ENCODE data around the gene EHBP1.

The EHBP1 gene

DNA sequence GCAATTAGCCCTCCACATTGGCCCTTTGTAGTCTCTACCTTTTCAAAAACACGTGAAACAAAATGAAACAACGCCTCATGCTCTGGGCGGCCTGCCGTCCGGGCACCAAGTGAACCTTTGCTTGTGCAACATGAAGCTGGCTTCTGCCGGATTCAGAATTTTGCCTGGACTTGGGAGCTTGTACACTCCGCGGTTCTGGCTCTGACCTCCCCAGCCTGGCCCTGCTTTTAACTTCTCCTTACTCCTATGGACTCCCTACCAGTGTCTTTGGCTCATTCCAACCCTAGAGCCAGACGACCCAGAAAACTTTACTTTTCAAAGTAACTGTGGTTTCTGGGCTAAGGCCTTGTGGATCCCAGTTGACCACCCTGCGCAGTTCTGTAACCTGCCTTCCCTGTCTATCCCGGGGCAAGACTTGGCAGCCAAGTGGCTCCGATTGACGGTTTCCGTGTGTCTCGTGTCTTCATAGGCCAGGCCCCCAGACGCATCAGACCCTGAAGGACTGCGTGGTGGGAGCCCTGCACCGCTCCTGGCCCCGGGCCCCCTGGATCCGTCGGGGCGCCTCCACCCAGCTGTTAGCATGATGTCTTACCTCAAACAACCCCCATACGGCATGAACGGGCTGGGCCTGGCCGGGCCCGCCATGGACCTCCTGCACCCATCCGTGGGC is 347.0 kb downstream of the EHBP1 start:
- no peak for DNase-seq (ENCODE audit: low read depth)

DNA sequence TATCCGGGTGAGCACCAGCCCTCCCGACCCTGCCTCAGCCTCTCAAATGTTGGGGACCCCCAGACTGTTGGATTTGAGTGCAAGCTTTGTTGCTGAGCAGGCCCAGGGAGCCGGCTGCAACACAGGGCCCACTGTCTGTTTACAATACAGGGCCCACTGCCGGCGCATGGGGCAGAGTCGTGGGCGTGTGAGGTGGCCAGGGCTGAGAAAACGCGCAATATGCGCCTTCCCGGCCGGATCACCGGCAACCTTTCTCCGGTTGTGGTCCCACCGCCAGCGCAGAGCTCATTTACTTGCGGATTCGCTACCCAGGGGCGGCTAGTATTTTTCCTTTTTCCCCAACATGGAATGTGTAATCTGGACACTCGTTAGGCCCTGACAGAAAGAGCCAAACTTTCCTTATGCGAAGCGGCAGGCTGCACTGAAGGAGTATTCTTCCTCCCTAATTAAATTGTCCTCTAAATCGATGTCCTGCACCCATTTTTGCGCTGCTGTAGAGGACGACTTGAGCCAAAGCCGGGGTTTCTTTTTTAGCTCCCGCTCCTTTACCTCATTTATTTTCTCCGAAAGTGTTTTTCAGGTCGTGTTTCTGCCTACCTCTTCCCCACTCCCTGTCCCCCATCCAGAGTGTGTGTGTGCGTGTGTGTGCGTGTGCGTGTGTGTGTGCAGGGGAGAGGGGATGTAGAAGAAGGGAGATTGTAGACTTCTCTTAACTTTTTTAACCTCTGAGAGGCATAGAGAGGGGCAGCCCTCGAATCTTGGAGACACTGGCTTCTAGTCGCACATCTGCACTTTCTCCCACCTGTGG is 347.8 kb downstream of the EHBP1 start:
- no peak for DNase-seq (ENCODE audit: low read depth)

DNA sequence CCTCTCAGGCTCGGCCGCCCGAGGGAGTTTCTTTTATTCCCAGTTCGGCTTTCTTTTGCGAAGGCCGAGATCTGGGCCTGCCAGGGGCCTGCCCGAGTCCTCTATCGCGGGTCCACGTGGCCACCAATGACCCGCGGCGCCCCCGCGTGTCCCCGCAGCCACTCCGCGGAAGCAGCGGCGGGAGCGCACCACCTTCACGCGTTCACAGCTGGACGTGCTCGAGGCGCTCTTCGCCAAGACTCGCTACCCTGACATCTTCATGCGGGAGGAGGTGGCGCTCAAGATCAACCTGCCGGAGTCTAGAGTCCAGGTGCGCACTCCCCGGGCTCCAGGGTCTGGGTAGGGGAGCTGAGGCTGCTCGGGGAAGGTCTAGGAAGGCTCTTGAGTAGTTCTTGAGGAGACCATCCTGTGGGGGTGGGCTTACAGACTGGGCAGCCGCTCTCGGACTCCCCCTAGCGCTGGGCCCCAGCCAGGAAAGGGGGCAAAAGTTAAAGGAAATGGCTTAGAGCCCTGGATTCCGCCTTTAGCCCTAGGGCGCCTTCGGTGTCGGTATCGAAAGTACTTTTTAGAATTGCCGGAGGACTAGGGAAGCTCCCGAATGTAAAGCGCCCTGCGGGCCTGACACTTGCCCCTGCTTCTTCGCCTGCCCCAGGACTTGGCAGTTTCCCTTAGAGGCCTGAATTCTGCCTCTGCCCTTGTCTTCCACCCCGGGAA is 348.5 kb downstream of the EHBP1 start:
- DNase-seq (ENCODE audit: low read depth): no peak

DNA sequence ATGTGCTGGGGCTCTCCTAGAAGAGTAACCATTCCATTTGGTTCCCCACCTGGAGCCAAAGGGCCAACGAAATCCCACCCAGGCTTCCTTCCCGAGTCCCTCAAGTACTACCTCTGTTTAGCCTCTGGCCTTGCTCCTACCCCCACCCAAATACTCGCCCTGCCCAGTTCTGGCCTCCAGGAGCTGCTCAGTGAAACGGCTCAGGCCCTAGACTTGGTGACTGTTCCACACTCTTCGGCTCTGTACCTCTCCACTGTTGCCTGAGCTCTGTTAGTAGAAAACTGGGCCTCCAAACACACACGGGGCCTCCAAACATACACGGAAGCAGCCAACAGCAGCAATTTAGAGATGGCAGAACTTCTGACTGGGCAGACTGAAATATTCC is 349.3 kb downstream of the EHBP1 start:
- DNase-seq (ENCODE audit: low read depth): no peak

DNA sequence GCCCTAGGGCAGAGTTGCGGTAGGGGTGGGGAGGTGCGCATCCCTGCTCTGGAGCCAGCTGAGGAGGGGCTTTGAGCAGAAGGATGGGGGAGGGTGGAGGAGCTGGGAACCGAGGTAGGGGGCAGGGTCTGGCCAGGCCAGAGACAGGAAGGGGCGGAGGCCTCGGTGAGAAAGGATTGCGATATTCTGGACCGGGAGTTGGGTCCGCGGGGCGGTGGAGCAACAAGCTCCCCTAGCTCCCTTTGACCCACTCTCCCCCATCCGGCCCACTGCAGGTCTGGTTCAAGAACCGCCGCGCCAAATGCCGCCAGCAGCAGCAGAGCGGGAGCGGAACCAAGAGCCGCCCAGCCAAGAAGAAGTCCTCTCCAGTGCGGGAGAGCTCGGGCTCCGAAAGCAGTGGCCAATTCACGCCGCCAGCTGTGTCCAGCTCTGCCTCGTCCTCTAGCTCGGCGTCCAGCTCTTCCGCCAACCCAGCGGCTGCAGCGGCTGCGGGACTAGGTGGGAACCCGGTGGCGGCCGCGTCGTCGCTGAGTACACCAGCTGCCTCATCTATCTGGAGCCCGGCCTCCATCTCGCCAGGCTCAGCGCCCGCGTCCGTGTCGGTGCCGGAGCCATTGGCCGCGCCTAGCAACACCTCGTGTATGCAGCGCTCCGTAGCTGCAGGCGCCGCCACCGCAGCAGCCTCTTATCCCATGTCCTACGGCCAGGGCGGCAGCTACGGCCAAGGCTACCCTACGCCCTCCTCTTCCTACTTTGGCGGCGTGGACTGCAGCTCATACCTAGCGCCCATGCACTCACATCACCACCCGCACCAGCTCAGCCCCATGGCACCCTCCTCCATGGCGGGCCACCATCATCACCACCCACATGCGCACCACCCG is 350.0 kb downstream of the EHBP1 start:
- no peak for DNase-seq (ENCODE audit: low read depth)

DNA sequence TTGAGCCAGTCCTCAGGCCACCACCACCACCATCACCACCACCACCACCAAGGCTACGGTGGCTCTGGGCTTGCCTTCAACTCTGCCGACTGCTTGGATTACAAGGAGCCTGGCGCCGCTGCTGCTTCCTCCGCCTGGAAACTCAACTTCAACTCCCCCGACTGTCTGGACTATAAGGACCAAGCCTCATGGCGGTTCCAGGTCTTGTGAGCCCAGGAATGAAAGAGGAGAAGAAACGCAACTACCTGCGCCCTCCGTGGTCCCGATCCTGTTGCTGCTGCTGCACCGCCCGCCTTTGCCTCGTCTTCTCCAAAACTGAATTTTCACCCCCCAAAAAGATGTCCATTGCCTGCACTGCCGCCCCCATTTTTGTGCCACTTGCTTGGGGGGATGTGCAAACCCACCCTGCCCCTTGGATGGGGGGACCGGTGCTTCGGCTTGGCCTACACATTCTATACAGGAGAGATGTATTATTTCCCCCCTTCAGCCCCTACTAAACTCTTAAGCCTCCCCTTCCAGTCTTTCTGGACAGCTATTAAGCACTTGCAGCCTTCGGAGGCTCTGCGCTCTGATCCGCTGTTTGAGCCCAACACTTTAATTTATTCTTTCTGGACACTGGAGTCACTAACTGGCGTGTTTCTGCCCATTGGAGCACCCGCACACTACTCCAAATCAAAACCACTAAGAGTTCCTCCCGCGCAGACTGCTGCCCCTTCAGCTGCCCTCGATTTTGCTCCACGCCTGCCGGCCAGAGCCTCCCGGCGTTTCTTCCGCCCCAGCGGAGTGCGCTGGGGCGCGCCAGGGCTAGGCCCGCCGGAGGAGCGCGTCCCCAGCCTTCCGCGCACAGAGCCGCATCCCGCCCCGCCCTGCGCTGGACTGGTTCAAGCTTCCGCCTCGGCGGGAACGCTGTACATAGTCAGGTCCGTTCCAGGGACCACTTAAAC is 350.9 kb downstream of the EHBP1 start:
- no peak for DNase-seq (ENCODE audit: low read depth)

DNA sequence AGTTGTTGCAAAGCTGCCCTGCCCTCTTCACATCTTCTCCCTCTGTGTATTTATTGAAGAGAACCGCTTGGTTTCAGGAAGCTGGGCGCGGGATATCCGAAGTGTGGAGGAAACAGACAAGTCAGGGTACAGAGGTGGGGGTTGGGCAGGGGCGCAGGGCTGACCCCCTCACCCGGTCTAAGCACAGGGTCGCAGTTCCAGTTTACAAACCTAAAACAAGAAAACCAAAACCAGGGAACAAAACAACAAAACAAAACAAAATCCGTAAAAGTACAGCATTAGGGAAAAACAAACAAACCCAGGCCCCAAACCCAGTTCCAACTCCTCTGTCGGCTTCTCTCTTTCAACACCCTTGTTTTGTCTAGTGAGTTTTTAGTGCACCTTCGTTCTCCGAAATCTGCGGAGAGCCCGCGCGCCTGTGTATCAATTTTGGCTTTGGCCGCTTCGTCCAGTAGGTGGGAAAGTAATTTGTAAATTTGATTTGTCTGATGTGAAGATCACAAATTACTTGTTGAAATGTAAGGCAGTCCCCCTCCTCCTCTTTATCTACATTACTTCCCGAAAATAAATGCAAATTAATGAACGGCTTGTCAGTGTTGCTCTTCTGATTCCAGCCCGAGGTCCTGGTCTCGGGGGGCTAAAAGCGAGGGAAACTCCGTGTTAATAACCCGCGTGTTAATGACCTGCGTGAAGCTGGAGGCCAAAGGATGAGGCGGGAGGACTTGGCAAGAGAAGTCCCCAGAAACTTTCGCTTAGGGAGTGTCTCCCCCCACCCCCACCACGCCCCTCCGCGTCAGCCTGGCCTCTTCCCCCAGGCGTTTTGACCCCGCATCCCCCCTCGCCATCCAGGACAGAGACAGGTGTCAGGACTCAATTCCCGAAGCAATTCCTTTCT is 352.0 kb downstream of the EHBP1 start:
- DNase-seq (ENCODE audit: low read depth): no peak

DNA sequence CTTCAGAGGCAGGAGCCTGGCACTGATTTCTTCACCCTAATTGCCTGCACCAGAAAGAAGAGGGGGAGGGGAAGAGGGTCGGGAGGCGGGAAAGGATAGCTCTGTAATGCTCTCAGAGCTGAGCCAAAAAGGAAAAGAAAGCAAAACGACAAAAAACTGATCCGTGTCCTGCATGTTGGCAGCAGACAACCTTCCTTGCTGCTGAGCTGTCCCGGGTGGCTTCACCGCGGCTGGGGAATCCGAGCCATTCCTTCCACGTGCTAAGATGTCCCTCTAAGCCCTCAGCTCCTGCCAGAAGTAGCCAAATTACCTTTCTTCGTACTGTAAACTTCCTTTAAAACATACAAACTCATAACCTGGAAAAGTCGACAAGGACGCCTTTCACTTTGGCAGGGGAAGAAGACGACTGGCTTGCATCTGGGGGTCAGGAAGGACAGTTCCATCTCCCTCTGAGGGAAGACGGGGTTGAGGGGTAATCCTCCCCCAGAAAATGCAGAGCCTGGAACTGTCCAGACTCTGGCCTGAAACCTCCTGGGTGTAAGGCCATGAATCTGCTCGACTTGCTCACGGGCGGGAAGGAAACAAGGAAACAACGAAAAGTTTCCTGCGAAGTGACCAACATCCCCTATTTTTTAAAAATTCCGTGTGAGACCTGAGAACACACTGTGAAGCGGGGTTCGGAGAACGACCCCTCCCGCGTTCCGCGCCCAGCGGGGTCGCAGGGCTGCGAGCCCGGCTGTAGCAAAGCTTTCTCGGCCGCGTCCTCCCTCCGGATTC is 352.8 kb downstream of the EHBP1 start:
- DNase-seq (ENCODE audit: low read depth): no peak

DNA sequence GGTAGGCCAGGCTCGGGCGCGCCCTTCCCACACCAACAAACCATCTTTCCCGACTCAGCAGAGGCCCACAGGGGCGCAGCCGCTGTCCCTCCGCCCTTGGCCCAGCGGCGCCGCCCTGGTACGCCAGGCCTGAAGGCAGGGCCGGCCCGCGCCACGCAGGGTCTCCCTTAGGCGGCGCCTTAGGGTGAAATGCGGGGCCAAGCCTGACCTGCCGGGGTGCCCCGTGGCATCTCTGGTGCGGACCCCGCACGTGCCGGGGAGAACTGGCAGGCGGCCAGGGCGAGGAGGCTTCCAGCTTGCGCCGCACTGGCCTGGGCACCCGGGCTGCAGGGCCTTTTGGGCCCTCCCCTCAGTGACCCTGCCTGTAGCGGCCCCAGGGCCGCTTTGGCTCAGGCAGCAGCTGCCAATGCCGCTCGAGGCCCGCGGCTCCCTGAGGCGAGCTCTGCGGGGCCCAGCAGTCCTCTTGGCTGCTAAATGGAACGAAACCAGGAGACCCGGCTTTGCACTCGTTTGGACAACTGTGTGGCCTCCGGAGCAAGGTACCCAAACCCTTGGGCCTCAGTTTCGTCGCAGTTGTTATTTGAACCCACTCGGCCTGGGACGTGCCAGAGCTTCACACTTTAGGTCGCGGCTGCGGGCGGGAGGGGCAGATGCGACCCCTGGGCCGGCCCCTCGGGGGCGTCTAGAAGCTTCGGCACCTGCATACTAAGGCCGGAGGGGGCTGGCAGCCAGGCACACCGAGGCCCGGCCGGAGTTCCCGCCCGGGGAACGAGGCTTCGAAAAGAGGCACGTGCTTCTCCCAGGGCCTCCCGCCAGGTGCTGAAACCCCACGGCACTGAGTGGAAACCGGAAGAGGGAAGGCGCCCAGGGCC is 353.6 kb downstream of the EHBP1 start:
- no peak for DNase-seq (ENCODE audit: low read depth)

DNA sequence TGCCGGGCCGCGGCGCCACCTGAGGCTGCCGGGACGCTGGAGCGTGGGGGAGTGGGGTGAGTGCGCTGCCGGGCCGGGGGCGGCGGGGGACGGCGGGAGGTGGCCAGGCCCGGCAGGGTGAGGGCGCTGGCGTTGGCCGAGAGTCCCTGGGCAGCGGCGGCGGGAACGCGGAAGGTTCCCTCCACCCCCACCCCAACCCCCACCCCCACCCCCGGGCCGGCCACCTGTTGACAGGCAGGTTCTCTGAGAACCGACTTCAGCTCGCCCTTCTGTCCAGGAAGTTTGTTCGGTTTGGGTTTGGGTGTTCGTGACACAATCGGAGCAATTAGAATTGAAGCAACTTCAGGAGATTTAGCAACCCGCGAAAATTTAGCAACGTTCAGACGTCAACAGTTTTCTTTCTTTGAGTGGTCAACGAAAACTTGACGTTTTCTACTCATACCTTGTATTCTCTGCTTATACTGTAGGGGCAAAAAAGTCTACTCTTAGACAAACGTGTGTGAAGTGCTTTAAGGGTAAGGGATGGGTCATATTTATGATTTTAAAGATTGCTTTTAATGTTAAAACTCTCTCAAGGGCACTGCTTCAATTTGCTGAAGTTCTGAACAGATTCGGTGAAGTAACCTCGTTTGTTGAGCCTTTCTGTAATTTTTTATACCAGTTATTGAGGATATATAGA is 354.4 kb downstream of the EHBP1 start:
- DNase-seq (ENCODE audit: low read depth): no peak

DNA sequence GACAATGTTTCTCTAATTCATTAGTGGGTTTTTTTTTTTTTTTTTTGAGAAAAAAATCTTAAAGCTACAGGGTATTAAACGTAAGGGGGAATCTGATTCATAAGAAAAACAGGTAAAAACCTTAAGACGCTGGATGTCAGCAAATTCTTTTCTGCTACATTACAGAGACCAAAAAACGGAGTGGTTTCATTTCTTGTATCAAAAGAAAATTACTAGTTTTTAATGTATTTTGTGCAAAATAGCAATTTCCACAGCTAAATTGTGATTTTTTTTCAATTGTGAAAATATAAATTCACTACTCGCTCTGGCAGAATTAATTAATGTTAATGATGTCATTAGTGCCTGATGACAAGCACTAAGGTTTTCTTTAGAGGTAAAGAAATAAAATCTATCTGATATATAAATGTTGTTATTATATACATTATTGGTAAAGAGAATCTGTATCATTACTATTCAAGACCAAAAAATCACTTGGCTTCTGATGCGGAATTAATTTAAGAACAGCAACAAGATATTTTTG is 355.0 kb downstream of the EHBP1 start:
- DNase-seq (ENCODE audit: low read depth): no peak

DNA sequence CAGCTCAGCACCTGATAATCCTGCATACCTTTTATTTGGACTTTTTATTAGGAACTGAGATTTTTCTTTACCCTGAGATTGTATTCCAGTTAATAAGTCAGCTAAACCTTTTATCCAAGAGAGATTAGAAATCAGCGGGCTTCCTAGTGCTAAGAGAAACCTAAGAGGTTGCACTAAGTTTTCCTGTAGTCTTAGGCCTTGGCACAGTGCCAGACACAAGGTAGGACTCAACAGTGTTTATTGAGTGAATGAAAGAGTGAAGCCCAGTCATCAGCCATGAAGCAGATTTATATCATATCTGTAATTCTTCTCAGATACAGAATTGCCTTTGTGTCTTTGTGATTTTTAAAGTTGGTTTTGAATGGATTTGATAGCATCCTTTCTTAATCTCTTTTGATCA is 358.7 kb downstream of the EHBP1 start:
- DNase-seq (ENCODE audit: low read depth): no peak

DNA sequence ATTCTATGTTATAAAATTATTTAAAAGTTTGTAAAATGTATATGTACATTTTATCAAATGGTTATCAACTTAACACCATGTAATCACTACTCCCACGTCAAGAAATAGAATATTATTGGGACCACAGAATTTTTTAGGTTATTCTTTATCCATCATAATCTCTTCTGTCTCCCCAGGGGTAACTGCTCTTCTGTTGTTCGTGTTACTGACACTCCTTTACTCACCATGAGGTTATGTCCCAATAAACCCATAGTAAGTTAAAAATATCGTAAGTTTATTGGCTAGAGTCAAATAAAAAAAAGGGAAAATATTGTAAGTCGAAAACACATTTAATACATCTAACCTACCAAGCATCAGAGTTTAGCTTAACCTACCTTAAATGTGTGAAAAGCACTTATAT is 359.1 kb downstream of the EHBP1 start:
- no peak for DNase-seq (ENCODE audit: low read depth)

DNA sequence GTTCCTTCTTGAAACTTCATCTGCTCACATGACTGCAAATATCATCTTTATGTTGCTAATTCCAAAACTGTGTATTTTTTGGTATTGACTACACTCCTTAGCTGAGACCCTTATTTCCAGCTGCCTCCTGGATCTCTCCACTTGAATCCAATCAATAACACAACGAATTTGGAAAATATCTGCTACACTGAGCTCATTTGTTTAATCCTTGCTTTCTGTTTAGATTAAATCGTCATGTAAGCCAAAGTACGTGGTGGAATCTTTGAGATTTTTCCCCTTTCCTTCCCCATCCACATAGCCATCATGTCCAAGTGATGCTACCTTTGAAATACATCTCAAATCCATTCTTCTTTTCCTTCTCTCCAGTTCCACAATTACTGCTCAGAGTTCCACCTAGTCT is 360.8 kb downstream of the EHBP1 start:
- DNase-seq (ENCODE audit: low read depth): no peak

DNA sequence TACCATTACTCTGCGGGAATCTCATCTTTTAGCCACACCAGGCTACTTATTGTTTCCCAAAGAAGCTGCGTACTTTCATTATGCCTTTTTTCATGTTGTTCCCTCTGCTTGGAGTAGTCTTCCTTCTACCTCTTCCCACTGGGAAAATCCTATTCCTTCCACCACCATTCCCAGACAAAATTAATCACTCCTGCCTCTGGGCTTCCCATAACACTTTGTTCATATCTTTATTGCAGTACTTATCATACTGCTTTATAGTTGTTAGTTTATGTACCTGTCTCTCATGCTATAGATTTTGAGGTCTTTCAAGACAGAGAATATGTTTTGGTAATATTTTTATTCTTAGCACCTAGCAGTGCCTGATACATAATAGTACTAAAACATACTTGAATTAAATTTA is 361.3 kb downstream of the EHBP1 start:
- DNase-seq (ENCODE audit: low read depth): no peak

DNA sequence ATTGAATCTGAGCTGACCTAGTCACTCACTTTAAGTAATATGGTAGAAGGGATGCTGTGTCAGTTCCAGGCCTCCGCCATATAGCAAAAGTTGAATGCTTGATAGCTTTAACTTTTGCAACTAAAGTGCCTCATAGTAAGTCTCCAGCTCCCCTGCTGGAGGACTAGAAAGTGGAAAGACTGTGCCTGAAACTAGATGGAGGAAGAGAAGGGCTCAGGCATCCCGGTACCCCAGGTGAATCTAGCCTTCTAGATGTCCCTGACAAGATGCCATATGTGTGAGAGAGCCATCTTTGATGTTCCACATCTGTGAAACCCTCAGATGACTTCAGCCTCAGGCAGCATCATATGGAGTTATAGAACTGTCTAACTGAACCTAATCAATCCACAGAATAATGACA is 366.2 kb downstream of the EHBP1 start:
- DNase-seq (ENCODE audit: low read depth): no peak

DNA sequence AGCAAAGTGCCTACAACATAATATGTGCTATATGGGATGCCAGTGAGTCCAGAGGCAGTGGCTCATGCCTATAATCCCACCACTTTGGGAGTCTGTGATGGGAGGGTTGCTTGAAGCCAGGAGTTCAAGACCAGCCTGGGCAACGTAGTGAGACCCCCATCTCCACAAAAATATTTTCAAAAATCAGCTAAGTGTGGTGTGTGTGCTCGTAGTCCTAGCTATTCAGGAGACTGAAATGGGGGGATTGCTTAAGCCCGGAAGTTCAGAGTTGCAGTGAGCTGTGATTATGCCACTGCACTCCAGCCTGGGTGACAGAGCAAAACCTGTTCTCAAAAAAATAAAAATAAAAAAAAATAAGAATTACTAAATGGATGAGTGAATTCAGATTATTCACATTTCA is 368.5 kb downstream of the EHBP1 start:
- DNase-seq (ENCODE audit: low read depth): no peak

All from stimulated activated CD8-positive, alpha-beta memory T cell treated with anti-CD3 and anti-CD28 coated beads, Interleukin-15, amount 100 ng/mL, for 1 hour (primary cell).